Dermis blood vessel endothelial cell (primary cell): ENCODE data around the gene GPR85. TPM values are rescaled to one million over a fixed set of nuclear protein-coding genes. Genes with fewer than 3 reads are reported as not detected.
"Not testable (repeated sequence)": the region's sequence is repeated elsewhere in the genome, so short reads cannot be mapped to it uniquely, and the experiment has no call there.

Experiments
- DNase-seq: peaks from one replicate; pipeline ENCODE4 v3.0.0; 2010
- total RNA-seq: library from RNA; depleted of rRNA; stranded (reverse); fragments of >200 nt; gene quantifications from 2 replicates; pipeline ENCODE4 v1.2.3, GENCODE V29; 2014

Gene GPR85, protein sequence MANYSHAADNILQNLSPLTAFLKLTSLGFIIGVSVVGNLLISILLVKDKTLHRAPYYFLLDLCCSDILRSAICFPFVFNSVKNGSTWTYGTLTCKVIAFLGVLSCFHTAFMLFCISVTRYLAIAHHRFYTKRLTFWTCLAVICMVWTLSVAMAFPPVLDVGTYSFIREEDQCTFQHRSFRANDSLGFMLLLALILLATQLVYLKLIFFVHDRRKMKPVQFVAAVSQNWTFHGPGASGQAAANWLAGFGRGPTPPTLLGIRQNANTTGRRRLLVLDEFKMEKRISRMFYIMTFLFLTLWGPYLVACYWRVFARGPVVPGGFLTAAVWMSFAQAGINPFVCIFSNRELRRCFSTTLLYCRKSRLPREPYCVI
- total RNA-seq, result 0.42 and 0.85 TPM in 2 replicates

DNA sequence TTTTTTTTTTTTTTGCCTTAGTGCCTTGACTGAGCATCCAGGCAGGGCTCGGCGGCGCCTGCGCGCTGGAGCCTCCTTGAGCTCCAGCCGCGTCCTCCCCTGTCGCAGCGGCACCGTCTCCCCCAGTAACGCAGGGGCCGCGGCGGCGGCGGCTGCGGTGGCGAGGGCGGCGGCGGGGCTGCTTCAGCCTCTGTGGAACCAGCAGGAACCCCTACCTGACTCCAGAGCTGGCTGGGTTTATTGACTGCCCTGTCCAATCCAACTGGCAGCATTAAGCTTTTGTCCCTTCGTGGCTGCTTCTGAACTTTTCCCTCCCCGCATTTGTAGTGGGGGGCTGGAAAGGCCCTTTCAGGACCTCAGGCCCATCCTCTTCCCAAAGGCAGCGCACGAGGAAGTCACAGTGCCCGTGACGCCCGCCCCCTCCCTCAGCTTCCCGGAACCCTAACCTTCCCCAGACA lies at the start of gene GPR85:
GPR85 (minus strand) TSS at position 397 of the 458 bp plus-strand sequence. CDS start 2,106 bp downstream, outside the sequence.
- DNase-seq, result peak; percentile 76

GRCh38 chr7:113134025-113134424 lies 47.4 kb upstream of the GPR85 start:
- DNase-seq, result no peak

- DNase-seq, result no peak
Measured at GRCh38 chr7:113131367-113131766, 44.7 kb upstream of the GPR85 start.

DNA sequence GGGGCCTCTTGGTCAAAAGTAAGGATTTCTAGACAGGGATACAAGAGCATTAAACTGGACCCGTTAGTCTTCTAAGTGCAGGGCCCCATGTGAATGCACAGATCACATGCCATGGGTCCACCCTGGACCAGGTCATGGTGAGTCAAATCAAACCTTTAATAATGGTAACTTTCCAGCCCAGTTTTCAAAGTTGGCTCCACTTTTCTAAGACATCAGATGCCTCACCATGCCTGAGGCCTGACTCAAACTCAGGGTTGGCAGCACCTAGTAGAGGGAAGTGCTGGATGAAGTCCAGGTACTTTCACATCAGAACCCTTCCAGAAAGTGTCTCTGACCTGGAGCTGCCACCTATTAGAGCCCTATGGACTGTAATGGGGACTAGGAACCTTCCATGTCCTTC lies 41.4 kb upstream of the GPR85 start:
- DNase-seq, result no peak

- DNase-seq, result no peak
Measured at GRCh38 chr7:113125728-113126127, 39.1 kb upstream of the GPR85 start.

DNA sequence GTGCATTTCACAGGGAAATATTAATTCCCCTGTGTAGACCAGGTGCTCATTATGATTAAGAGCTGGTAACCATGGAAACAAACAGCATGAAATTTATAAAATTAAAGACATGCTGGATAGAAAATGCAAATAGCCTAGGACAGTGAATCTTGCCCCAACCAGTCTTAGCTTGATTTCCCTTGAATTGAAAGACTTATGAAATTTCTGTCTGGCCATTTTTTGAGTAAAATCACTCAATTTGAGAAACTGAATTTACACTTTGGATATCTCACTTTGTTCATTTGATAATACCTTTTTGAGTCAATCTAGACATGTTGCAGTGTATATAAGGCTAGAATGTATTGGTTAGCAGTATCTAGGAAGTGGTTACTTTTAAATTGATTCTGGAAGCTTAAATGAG lies 36.1 kb upstream of the GPR85 start:
- no peak for DNase-seq

DNA sequence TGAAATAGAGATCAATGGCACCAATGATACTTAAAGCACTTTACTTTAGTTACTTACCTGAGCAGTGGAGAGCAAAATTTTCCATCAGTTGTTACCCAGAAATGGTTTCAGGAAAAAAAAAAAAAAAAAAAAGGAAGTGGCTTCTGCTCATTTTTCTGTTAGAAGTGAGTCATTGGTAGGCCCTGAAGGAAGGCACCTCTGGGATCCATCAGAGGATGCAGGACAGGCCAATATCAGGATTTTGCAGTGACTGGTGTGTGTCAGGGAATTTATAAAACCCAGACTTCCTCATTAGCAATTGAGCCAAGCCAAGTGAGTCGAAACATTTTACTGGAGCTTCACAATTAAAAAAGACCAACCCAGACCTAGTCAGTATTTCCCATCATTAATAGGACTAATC lies 34.0 kb upstream of the GPR85 start:
- no peak for DNase-seq

DNA sequence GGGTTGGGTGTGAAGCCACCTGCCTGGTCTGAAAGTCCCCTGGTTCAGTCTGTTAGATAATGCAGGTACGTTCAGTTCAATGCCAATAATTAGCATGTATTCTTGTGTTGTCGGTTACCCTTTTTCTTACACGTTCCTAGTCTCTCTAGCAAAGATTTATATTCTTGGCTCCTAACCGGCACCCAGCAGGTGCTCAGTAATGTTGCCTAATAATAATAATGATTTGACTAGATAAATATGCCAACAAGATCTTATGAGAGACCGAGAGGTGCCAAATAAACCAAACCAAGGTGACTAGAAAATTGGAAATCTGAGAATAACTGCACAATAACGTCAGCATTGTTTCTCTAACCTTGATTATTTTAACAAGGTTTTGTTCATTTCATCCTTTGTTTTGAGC lies 32.8 kb upstream of the GPR85 start:
- no peak for DNase-seq

DNA sequence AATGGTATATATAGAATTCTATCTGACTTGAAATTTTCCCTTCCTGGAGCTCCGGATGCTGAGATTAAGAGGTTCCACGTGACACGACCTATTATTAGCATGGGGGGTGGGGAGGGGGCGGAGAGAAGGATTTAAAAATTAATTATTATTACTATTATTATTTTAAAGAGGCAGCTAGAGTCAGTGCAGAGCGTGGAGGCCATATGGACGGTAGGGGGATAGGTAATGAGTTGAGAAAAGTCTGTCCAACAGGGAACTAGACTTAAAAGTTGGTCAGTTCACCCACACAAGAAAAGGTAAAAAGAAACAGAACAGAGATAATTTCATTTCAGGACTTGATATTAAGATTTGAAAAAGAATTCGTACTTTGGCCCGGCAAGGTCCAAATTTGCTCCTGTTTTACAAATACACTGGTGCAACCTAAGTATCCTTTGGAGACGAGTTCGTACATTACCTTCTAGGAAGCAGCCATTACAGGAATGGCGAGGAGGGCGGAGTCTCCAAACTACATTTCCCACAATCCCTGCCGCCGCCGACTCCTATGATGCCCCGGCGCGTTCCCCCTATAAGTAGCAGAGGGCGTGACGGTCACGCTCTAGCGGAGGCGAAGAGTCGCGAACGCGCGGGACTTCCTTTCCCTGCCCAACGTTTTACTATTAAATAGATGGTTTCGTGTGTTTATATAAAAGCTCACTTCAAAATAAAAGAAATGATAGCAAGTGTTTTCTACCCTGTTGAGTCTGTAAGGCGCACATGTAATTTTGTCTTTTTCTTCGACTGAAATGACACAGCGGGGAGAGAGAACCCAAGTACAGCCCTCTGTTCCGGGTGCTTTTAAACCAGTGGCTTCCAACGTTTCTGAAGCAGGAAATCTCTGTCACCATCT lies 31.7 kb upstream of the GPR85 start, which contains the start of gene SMIM30:
SMIM30 (minus strand) TSS at position 481 of the 886 bp plus-strand sequence. CDS start 976 bp downstream, outside the sequence.
- peak; percentile 95 for DNase-seq

DNA sequence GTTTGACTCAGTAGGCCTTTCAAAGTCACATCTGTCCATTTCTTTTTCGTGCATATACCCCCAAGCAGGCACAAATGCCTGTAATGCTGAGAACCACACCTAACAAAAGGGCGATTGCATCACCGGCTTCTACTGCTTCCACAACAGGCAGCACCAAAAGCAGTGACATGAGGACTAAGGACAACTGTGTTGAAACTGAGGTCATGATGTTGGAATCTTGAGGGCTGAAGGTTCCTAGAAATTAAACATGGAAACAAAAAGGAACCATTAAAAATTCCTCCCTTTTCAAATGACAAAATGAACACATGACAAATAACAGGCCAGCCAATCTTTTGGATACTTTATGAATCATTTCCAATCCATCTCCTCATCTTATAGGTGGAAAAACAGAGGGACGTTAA lies 30.7 kb upstream of the GPR85 start:
- DNase-seq, result not testable (repeated sequence)

DNA sequence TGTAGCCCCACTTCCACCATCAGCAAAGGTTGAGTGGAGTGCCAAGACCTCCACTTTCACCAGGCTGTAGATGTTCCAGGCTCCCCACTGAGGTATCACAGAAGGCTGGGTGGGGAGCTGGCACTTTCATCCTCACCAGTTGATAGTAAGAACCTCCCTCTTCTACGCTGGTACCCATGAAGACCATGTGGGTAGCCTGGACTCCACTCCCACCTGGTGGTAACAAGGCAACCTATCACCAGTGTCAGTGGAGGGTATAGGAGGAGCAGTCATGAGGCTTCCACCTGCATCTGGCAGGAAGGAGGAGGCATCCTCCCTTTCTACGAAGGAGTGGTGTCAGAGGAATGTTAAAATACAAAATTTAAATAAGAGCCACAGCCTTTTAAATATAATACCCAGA lies 27.3 kb upstream of the GPR85 start:
- DNase-seq, result peak; percentile 1

DNA sequence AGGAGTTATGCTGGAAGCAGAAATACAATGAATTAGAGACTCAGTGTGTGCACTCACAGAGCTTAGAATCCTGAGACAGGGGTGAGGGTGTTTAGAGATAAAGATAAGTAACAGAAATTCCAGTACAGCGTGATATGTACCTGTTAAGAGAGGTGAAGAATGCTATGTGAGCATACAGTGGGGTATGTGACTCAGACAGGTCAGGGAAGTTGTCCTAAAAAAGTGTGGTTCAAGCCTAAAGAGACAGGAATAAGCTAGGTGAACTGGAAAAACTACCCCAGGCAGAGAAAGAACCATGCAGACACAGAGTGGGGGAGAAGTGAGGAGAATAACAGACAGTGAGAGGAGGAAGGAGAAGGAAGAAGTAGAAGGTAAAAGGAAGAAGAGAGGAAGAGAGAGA lies 23.1 kb upstream of the GPR85 start:
- no peak for DNase-seq

DNA sequence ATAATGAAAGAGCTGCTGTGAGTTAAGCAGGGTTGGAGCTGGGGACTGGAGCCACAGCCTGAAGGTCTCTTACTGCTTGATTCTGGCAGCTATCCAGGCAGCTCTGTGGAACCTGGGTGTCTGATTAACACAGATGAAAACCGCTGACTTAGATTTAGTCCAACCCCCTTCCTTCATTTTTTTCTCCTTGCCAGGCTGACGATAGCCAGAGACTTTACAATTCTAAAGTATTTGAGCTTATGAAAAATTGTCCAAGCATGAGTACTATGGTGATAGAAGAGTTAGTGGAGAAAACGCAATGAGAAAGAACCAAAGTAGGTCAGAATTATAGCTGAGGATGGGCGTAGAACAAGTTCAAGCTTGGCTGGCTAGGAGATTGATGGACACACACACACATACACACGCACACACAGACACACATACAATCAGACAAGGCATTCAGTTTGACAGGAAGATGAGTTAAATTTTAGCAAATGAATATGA lies 13.5 kb upstream of the GPR85 start:
- no peak for DNase-seq

DNA sequence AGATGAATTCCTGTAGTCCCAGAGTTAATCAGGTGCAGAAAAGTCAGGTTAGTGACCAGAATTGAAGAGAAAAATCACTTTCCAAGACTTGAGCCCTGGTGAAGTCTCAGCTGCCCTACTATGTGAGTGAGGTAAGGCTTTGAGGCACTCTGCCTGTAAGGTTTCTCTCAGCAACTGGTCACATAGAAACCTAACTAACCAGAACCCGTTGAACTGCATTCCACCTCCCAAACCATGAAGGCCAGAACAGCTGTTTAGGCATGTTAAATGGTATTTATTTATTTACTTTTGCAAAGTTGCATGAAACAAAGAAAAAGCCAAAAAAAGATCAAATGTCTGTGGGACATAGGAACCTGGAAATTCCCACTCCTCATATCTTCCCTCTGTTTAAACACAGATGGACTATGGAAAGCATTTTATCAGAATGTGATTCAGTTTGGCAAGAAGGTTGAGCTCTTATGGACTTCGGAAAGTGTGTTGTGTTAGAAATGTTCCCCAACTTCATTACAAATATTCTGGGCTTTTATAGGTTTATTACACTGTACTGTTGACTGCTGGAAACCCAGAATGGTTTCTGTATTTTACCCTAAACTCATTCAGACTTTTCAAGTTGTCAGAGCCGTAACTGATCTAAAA lies 12.8 kb upstream of the GPR85 start:
- DNase-seq, result no peak

GRCh38 chr7:113094517-113095249 lies 8.1 kb upstream of the GPR85 start:
- no peak for DNase-seq

DNA sequence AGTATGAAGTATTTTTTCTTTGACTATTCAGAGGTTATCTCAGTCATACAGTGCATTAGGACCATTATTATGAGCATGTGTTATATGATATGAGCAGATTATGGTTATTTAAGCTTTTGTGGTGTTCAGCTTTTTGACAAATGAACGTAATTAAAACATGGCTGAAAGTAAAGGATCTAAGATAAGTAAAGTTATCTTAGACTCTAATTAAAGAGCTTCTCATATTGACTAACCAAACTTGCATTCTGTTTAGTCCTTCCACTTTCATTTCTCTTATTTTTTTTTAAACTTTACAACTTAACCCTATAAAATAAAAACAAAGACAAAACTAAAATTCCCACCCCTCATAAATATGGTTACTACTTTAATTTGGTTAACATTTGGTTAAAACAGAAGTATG lies 6.9 kb upstream of the GPR85 start:
- no peak for DNase-seq

- no peak for DNase-seq
Measured at GRCh38 chr7:113092762-113093161, 6.1 kb upstream of the GPR85 start.

GRCh38 chr7:113087071-113087998 lies 708 bp upstream of the GPR85 start:
- peak; percentile 82 for DNase-seq

DNA sequence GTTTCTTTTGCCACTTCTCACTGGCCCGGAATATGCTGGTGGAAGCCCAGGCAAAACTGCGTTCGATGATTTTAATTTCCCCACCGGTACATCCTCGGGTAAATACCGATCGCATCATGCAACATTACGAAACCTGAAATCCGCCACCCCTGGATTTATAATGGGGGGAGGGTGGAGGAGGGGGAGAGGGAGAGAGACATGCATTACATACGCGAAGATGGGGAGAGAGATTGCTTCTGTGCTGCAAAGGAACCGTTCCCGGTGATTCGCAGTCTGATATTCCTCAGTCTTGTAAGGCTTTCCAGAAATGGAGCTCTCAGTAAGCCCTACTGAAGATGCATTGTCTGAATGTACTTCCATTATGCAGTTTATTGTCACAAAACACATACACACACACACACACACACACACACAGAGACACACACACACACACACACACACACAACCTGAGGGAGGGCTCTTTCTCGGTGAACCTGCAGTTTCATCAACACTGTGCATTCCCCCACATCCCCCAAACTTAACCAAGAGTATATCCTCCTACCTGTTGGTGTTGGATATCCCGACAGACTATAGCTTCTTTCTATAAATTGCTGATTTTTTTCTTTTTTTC lies 741 bp downstream of the GPR85 start:
- peak; percentile 6 for DNase-seq

DNA sequence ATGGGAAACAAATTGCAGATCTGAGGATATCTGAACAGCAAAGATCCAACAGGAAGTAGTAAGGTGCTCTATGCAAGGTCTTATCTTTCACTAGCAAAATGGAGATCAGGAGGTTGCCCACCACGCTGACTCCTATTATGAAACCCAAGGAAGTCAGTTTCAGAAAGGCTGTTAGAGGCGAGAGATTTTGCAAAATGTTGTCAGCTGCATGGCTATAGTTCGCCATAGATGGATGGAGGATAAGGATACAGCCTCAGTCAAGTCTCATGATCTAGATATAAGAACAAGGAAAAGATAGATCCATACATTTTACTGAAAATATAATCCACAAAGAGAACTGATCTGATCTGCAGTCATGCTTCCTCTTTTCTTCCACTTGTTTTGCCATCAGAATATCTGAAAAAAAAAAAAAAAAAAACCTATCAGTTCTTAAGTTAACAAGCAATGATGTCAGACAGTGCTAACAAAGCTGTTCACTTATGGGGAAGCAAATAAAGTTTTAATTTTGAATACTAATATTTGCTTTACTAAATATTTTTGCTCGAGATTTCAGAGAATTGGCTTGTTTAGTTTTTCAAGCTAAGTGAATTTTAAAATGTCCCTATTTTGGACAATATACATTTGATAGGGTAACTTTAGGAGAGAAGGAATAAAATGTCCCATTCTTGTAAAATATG lies 2.0 kb downstream of the GPR85 start:
- DNase-seq, result no peak
